Breast epithelium (tissue), 3 donors: ENCODE data around the gene ELL.

Experiments used
- CTCF ChIP-seq, 3 donors: fragments of 450-650 bp; IDR thresholded peaks; one replicate each; pipeline ENCODE4 v1.5.1; 2016 to 2017; ENCODE audit warnings: antibody characterized with exemption in 3 of 3, mild to moderate bottlenecking in 3 of 3, moderate library complexity in 3 of 3
- POLR2A ChIP-seq: fragments of 450-650 bp; IDR thresholded peaks from one replicate; pipeline ENCODE4 v1.6.1; 2016; ENCODE audit warnings: antibody characterized with exemption, mild to moderate bottlenecking, moderate library complexity

GRCh38 chr19:18518639-18519038 lies 3.2 kb downstream of the ELL start:
- TF ChIP-seq CTCF (IDR thresholded peaks at IDR 0.05) (no peak), POLR2A (no peak)
